HCT116 (cell line): ENCODE data around the gene PTPN13.

Experiments used
- EZH2 ChIP-seq: fragments of 200-600 bp; sonication (generic); IDR thresholded peaks from 2 replicates; pipeline ENCODE4 v1.6.1; 2017; ENCODE audit warnings: antibody characterized with exemption, mixed run types
- FOSL1 ChIP-seq: IDR thresholded peaks from 2 replicates; pipeline ENCODE4 v1.6.1; 2012; ENCODE audit warnings: low read depth
- POLR2A ChIP-seq: IDR thresholded peaks from 2 replicates; pipeline ENCODE4 v1.7.0; 2011; ENCODE audit warnings: borderline replicate concordance; ENCODE audit not compliant: insufficient read depth, insufficient read length; ENCODE audit errors: extremely low read depth
- POLR2AphosphoS5 ChIP-seq: IDR thresholded peaks from 2 replicates; pipeline ENCODE4 v1.6.1; 2011; ENCODE audit warnings: mild to moderate bottlenecking, low read depth, low read length, moderate library complexity
- RAD21 ChIP-seq: IDR thresholded peaks from 2 replicates; pipeline ENCODE4 v1.6.1; 2012; ENCODE audit warnings: low read depth, mild to moderate bottlenecking
- TF ChIP-seq, protein P1 (sequence below), 3 experiments: fragments of 200-600 bp in 1 of 3; sonication (generic) in 1 of 3; IDR thresholded peaks in 2 of 3; conservative IDR thresholded peaks in 1 of 3; 2 replicates each; pipeline ENCODE4 v1.5.1; 2012 to 2017; ENCODE audit warnings: low read depth in 2 of 3, low read length in 2 of 3, antibody characterized with exemption in 1 of 3, borderline replicate concordance in 1 of 3, control low read depth in 1 of 3, mild to moderate bottlenecking in 1 of 3, mixed read lengths in 1 of 3, mixed run types in 1 of 3, moderate library complexity in 1 of 3; ENCODE audit not compliant: insufficient read depth in 1 of 3
- TF ChIP-seq, protein P2 (sequence below): IDR thresholded peaks from 2 replicates; pipeline ENCODE4 v1.6.1; 2012; ENCODE audit warnings: low read depth

DNA sequence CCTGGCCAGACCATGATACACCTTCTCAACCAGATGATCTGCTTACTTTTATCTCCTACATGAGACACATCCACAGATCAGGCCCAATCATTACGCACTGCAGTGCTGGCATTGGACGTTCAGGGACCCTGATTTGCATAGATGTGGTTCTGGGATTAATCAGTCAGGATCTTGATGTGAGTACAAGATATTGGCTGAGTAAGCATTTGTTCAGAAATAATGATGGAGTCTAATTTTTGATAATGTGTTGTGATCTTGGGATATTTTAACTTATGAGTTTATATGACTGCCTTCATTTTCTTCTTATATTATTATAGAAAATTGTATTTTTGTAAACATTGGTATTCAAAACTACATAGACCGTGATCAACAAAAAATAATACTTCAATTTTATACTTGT lies 215.7 kb downstream of the PTPN13 start:
- TF ChIP-seq, protein P1, sequence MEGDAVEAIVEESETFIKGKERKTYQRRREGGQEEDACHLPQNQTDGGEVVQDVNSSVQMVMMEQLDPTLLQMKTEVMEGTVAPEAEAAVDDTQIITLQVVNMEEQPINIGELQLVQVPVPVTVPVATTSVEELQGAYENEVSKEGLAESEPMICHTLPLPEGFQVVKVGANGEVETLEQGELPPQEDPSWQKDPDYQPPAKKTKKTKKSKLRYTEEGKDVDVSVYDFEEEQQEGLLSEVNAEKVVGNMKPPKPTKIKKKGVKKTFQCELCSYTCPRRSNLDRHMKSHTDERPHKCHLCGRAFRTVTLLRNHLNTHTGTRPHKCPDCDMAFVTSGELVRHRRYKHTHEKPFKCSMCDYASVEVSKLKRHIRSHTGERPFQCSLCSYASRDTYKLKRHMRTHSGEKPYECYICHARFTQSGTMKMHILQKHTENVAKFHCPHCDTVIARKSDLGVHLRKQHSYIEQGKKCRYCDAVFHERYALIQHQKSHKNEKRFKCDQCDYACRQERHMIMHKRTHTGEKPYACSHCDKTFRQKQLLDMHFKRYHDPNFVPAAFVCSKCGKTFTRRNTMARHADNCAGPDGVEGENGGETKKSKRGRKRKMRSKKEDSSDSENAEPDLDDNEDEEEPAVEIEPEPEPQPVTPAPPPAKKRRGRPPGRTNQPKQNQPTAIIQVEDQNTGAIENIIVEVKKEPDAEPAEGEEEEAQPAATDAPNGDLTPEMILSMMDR (IDR thresholded peaks at IDR 0.05 in 2 of 3, conservative IDR thresholded peaks at IDR 0.05 in 1 of 3; ENCODE audit: borderline replicate concordance in 1 of 3, insufficient read depth in 1 of 3, low read depth in 2 of 3, low read length in 2 of 3) = no peak
- TF ChIP-seq POLR2AphosphoS5 (no peak), FOSL1 (no peak), RAD21 (no peak), POLR2A (no peak), EZH2 (no peak)
- TF ChIP-seq, protein P2, sequence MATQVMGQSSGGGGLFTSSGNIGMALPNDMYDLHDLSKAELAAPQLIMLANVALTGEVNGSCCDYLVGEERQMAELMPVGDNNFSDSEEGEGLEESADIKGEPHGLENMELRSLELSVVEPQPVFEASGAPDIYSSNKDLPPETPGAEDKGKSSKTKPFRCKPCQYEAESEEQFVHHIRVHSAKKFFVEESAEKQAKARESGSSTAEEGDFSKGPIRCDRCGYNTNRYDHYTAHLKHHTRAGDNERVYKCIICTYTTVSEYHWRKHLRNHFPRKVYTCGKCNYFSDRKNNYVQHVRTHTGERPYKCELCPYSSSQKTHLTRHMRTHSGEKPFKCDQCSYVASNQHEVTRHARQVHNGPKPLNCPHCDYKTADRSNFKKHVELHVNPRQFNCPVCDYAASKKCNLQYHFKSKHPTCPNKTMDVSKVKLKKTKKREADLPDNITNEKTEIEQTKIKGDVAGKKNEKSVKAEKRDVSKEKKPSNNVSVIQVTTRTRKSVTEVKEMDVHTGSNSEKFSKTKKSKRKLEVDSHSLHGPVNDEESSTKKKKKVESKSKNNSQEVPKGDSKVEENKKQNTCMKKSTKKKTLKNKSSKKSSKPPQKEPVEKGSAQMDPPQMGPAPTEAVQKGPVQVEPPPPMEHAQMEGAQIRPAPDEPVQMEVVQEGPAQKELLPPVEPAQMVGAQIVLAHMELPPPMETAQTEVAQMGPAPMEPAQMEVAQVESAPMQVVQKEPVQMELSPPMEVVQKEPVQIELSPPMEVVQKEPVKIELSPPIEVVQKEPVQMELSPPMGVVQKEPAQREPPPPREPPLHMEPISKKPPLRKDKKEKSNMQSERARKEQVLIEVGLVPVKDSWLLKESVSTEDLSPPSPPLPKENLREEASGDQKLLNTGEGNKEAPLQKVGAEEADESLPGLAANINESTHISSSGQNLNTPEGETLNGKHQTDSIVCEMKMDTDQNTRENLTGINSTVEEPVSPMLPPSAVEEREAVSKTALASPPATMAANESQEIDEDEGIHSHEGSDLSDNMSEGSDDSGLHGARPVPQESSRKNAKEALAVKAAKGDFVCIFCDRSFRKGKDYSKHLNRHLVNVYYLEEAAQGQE = no peak
